Glutamatergic neuron (in vitro differentiated cells): Measurements from ENCODE around the gene SNX19. TPM values are rescaled to one million over a fixed set of nuclear protein-coding genes. Genes with fewer than 3 reads are reported as not detected.

Experiments used
- DNase-seq: peaks from one replicate; pipeline ENCODE4 v3.0.0; 2022
- H3K27ac Mint-ChIP-seq: one replicate; pipeline ENCODE4 v1.8.0; 2020; ENCODE audit warnings: mild to moderate bottlenecking, mixed read lengths, inconsistent platforms; ENCODE audit not compliant: unreplicated experiment
- H3K27me3 Mint-ChIP-seq: one replicate; pipeline ENCODE4 v1.8.0; 2020; ENCODE audit warnings: mild to moderate bottlenecking, moderate library complexity, mixed read lengths, inconsistent platforms; ENCODE audit not compliant: unreplicated experiment
- H3K36me3 Mint-ChIP-seq: one replicate; pipeline ENCODE4 v1.8.0; 2020; ENCODE audit warnings: mild to moderate bottlenecking, mixed read lengths, inconsistent platforms; ENCODE audit not compliant: unreplicated experiment
- H3K4me1 Mint-ChIP-seq: one replicate; pipeline ENCODE4 v1.8.0; 2020; ENCODE audit warnings: mild to moderate bottlenecking, low read depth, mixed read lengths, inconsistent platforms; ENCODE audit not compliant: unreplicated experiment
- H3K4me3 Mint-ChIP-seq: one replicate; pipeline ENCODE4 v1.8.0; 2020; ENCODE audit warnings: mild to moderate bottlenecking, mixed read lengths, inconsistent platforms; ENCODE audit not compliant: unreplicated experiment
- H3K9me3 Mint-ChIP-seq: one replicate; pipeline ENCODE4 v1.8.0; 2020; ENCODE audit warnings: mild to moderate bottlenecking, moderate library complexity, mixed read lengths, inconsistent platforms; ENCODE audit not compliant: unreplicated experiment
- CTCF ChIP-seq: fragments of 200-600 bp; sonication (generic); IDR thresholded peaks from one replicate; pipeline ENCODE4 v1.5.0; 2021; ENCODE audit not compliant: partially characterized antibody, unreplicated experiment
- total RNA-seq: library from RNA; stranded (reverse); fragmentation: NEBNext Ultra II Directional; extraction: Animal tissue kit (Norgen Biotek cat#: 25700); gene quantifications from one replicate; pipeline ENCODE4 v1.2.1, GENCODE V29; 2021; ENCODE audit not compliant: unreplicated experiment

The SNX19 gene
- total RNA-seq, 1 donor from 2014 or later = 65.5 TPM

GRCh38 chr11:130842001-130842400, 74.3 kb downstream of the SNX19 start:
- Mint-ChIP-seq H3K27ac (no peak overlapping the region), H3K4me1 (peaks cover 6% of the 10 kb centered on the region), H3K36me3 (peaks cover 13% of the 10 kb centered on the region), H3K27me3 (no peaks in the 10 kb centered on the region), H3K9me3 (peaks cover 3% of the 10 kb centered on the region), H3K4me3 (no peak overlapping the region)
- no peak for TF ChIP-seq CTCF
- no peak for DNase-seq

DNA sequence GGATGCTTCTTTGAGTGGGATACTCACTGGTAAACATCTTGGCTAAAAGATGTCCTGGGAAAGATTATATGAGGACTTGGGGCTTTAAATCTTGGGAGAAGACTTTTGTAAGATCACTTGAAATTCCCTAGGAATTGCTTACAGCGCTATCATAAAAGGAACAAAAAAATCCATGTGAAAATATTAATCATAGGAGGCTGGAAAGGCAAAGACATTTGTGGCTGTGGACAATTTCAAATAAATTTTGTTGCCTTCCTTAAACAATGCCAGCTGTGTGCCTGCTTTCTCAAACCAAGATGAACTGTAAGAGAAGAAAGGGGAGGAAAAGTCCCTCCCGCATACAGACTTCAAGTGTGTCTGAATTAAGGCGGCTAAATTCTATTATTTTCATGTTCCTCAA, 75.6 kb downstream of the SNX19 start:
- H3K27me3 Mint-ChIP-seq = no peaks in the 10 kb centered on the region
- DNase-seq = no peak
- no peak overlapping the region for H3K4me3 Mint-ChIP-seq
- peaks cover 6% of the 10 kb centered on the region for H3K4me1 Mint-ChIP-seq
- peaks cover 18% of the 10 kb centered on the region for H3K36me3 Mint-ChIP-seq
- TF ChIP-seq CTCF = no peak
- H3K27ac Mint-ChIP-seq = no peak overlapping the region
- H3K9me3 Mint-ChIP-seq = peaks cover 4% of the 10 kb centered on the region

DNA sequence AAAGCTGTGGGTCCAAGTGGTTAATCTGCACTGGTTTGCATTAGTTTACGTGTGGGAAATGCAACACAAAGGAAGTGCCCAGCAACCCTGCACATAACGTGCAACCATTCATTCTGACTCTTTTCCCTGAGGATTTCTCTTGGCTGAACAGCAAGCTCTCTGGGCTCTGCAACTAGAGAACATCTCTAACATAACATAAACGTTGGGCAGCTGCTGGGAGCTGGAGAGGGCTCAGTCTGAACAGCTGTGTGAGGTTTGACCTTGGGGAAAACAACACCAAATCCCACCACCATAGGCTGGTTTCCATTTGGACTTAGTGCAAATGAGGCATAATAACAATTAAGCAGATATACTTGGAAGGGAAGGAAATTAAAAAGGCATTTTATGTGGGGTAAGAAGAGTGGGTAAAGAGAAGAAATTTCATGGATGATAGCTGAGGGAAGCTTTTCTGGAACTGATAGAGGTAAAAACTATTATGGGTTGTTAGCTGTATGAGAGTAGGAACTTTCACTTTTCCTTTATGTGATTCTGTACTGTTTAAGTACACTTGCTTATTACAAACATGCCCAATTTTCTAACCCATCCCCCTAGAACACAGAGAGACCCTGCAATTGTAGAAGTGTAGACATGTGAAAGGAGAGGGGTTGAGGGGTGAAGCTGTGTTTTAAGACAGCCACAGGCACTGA, 76.2 kb downstream of the SNX19 start:
- TF ChIP-seq CTCF = no peak
- Mint-ChIP-seq H3K9me3 (peaks cover 4% of the 10 kb centered on the region), H3K27ac (no peak overlapping the region), H3K27me3 (no peaks in the 10 kb centered on the region), H3K4me1 (peaks cover 6% of the 10 kb centered on the region), H3K4me3 (no peak overlapping the region), H3K36me3 (peaks cover 18% of the 10 kb centered on the region)
- no peak for DNase-seq

DNA sequence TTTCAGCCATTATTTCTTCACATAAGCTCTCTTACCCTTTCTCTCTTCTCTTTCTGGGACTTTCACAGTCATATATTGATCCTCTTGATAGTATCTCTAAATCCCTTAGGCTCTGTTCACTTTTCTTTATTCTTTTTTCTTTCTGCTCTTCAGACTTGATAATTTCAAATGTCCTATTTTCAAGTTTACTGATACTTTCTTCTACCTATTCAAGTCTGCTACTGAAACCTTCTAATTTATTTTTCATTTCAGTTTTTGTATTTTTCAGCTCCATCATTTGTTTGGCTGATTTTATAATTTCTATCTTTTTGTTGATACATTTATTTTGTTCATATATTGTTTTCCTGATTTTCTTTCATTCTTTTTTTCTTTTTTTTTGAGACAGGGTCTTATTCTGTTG, 79.1 kb downstream of the SNX19 start:
- TF ChIP-seq CTCF = no peak
- no peak for DNase-seq
- no peak overlapping the region for H3K27ac Mint-ChIP-seq
- H3K4me3 Mint-ChIP-seq = no peak overlapping the region
- H3K36me3 Mint-ChIP-seq = peaks cover 18% of the 10 kb centered on the region
- H3K9me3 Mint-ChIP-seq = peaks cover 6% of the 10 kb centered on the region
- no peaks in the 10 kb centered on the region for H3K27me3 Mint-ChIP-seq
- peaks cover 6% of the 10 kb centered on the region for H3K4me1 Mint-ChIP-seq

DNA sequence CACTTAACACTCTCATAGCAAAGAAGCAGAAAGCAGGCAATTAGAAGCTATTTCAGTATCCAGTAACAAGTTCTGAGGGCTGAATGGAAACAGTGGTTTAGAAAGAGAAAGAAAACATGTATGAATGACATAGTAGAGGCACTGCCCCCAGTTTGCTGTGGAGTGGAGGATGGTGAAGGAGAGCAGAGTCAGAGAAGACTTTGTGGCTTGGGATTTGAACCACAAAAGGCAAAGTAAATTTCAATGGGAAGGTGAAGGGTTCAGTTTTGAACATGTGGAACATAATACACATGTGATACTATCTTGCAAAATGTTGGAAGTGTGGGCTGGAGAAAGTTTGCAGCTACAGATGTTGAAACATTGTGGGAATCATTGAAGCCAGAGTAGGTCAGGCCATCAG, 81.4 kb downstream of the SNX19 start:
- Mint-ChIP-seq H3K27me3 (no peaks in the 10 kb centered on the region), H3K9me3 (peaks cover 8% of the 10 kb centered on the region), H3K27ac (no peak overlapping the region), H3K4me3 (no peak overlapping the region), H3K36me3 (peaks cover 18% of the 10 kb centered on the region), H3K4me1 (peaks cover 4% of the 10 kb centered on the region)
- no peak for DNase-seq
- TF ChIP-seq CTCF = no peak
